ENCODE measurements around the gene COL9A2.
A peak's percentile ranks its signal among the peaks of the same experiment; 100 is the strongest.

COL9A2 gene

GRCh38 chr1:40264354-40264781 lies 52.7 kb downstream of the COL9A2 start:
- DNase-seq (ENCODE audit: low read depth in 2 of 2, low spot score in 1 of 2): no peak

DNA sequence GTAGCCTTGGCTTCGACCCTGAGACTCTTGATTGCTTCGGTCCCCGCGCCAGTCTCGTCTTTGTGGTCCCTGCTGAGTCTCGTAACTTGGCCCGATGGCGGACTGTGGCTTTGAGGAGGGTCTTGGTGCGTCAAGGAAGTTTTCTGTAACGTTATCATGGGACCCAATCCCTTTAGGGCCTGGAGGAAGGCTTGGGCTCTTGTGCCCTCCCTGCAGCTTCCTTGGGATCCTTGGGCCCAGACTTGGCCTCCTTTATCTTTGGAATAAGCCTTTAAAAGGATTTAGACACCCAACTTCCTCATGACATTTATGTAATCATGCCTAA lies 58.7 kb downstream of the COL9A2 start:
- DNase-seq (ENCODE audit: low read depth in 2 of 2, low spot score in 1 of 2): no peak

DNA sequence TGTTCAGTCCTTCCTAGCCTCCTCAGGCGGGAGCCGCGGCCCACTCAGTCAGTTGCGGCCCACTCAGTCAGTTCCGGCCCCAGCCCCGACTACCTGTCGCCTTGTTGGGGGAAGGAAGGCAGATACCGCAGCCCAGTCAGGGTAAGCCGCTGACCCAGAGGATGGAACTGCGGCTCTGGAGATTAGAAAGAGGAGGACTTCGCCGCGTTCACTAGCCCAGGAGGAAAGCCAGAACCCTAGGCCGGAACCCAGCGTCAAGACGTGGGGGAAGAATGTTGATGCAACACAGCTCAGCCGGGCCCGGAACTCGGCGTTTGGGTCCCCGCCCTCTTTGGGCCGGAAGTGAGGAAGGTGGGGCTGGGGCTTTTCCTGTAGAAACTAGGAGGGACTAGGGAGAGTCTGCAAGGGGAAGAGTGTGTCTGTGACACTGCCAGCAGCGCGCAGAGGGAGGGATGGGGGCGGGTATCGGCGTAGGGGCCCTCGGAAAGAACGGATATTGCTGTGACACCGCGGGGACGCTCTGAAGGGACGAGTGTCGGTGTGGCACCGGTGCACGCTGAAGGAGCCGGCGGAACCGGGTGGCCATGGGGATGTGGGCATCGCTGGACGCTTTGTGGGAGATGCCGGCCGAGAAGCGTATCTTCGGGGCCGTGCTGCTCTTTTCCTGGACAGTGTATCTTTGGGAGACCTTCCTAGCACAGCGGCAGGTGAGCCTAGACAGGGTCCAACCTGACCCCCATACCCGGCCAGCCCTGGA lies 59.2 kb downstream of the COL9A2 start, which contains the start of gene ZMPSTE24:
TSS of gene ZMPSTE24 (plus strand) at position 549 of the 757 bp plus-strand sequence. CDS start at position 585, 36 bp downstream.
- DNase-seq (ENCODE audit: low read depth in 2 of 2, low spot score in 1 of 2): peak; percentile 79 to 93

DNA sequence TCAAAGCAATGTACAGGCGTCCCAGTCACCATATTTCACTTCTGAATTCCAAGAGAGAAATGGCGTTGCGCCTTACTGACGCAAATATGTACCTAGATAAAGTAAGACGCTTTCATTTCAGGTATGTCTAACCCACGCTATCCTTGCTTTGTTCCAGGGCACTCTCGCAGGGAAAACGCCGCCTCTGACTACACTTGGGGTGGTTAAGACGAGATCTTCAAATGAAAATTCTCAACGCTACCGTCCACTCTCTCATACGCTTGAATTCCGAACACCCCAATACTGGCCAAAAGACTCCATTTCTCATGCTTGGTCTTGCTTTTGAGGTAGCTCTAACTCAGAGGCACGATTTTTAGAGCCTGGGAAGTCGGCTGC lies 59.8 kb downstream of the COL9A2 start:
- DNase-seq (ENCODE audit: low read depth in 2 of 2, low spot score in 1 of 2): no peak

GRCh38 chr1:40256401-40257084 lies 60.5 kb downstream of the COL9A2 start:
- DNase-seq (ENCODE audit: low read depth in 2 of 2, low spot score in 1 of 2): no peak

- DNase-seq (ENCODE audit: low read depth in 2 of 2, low spot score in 1 of 2): no peak
Measured at GRCh38 chr1:40255231-40255630, 61.9 kb downstream of the COL9A2 start.

DNA sequence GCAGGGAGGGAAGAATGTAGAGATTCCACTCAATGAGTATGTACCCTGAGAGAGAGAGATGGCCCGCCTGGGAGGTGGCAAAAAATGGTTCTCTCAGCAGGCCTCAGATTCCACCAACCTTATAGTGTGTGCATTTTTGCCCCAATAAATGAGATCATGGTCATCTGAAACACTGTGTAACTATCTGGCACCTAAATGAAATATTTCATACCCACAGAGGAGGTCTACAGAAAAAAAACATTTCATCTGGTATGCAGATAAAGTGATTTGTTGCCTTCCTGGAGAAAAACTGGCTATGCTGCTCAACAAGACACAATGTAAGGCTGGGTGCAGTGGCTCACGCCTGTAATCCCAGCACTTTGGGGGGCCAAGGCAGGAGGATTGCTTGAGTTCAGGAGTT lies 64.5 kb downstream of the COL9A2 start:
- DNase-seq (ENCODE audit: low read depth in 2 of 2, low spot score in 1 of 2): no peak

GRCh38 chr1:40251456-40251855 lies 65.6 kb downstream of the COL9A2 start:
- no peak for DNase-seq (ENCODE audit: low read depth in 2 of 2, low spot score in 1 of 2)
